ENCODE data around the gene LCMT2.

DNA sequence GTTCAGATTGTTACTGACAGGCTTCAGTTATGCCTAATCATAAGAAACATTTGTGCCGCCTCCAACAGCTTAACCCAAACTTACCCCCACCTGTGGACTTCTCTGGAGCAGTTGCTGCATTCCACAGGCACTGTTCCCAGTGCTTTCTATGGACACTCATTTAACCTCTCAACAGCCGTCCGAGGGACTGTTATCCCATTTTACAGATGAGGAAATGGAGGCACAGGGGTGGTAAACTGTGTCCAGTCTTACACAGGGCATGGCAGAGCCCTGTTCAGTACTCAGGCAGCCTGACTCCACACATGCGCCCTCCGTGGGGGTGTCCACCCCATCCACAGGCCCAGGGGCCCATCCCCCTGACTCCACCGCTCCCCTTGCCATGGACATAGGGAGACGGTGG lies 49.4 kb downstream of the LCMT2 start:
- TF ChIP-seq CTCF (IDR thresholded peaks at IDR 0.05) (no peak), POLR2A (IDR thresholded peaks at IDR 0.05) (no peak)

Measured in tibial nerve (tissue), 3 donors.